ENCODE measurements around the gene NKTR.

- TF ChIP-seq CTCF (tag by site-specific recombination; IDR thresholded peaks at IDR 0.05) (no peak), YY1 (tag by site-specific recombination; IDR thresholded peaks at IDR 0.05) (no peak)
Measured at GRCh38 chr3:42589382-42590109, 10.9 kb upstream of the NKTR start.
